LHCN-M2 (cell line): ENCODE measurements around the gene HAPSTR1. TPM values are rescaled to one million over a fixed set of nuclear protein-coding genes. Genes with fewer than 3 reads are reported as not detected.
A peak's percentile ranks its signal among the peaks of the same experiment; 100 is the strongest.
"Not testable (repeated sequence)": the region's sequence is repeated elsewhere in the genome, so short reads cannot be mapped to it uniquely, and the experiment has no call there.

ENCODE experiments used
- DNase-seq: peaks from one replicate; pipeline ENCODE4 v3.0.0-alpha.2; 2012; ENCODE audit warnings: low read depth
- polyA plus RNA-seq: library from polyadenylated mRNA; unstranded; fragments of >200 nt; gene quantifications from one replicate; pipeline ENCODE4 v1.2.1, GENCODE V29; 2012; ENCODE audit warnings: missing spikeins
- total RNA-seq: library from RNA; depleted of rRNA; stranded (reverse); fragments of >200 nt; gene quantifications from 2 replicates; pipeline ENCODE4 v1.2.3, GENCODE V29; 2014; rRNA removed

Gene HAPSTR1
- 49.7 and 52.5 TPM in 2 replicates for total RNA-seq
- polyA plus RNA-seq: 20.4 TPM

GRCh38 chr16:9090960-9091866 lies at the start of gene HAPSTR1:
TSS of gene HAPSTR1 (plus strand) at chr16:9091644. CDS start at chr16:9092045, 401 bp downstream.
- peak; percentile 100 for DNase-seq

GRCh38 chr16:9042533-9042932 lies 48.9 kb upstream of the HAPSTR1 start:
- DNase-seq: peak; percentile 47

GRCh38 chr16:9042964-9043680 lies 48.3 kb upstream of the HAPSTR1 start:
- peak; percentile 87 for DNase-seq

GRCh38 chr16:9045562-9045961 lies 45.9 kb upstream of the HAPSTR1 start:
- DNase-seq: not testable (repeated sequence)

- no peak for DNase-seq
These were observed 44.8 kb upstream of the HAPSTR1 start for GRCh38 chr16:9046667-9047055.

- DNase-seq: peak; percentile 100
These were observed 43.6 kb upstream of the HAPSTR1 start for GRCh38 chr16:9047689-9048301.

- peak; percentile 72 for DNase-seq
These were observed 43.1 kb upstream of the HAPSTR1 start for GRCh38 chr16:9048302-9048700.

- DNase-seq: peak; percentile 43
These were observed 42.2 kb upstream of the HAPSTR1 start for GRCh38 chr16:9049241-9049640.

- no peak for DNase-seq
These were observed 41.2 kb upstream of the HAPSTR1 start for GRCh38 chr16:9050102-9050830.

GRCh38 chr16:9053006-9053601 lies 38.3 kb upstream of the HAPSTR1 start:
- DNase-seq: peak; percentile 70

- no peak for DNase-seq
These were observed 37.0 kb upstream of the HAPSTR1 start for GRCh38 chr16:9054460-9054859.

- DNase-seq: no peak
These were observed 36.3 kb upstream of the HAPSTR1 start for GRCh38 chr16:9055115-9055514.

- no peak for DNase-seq
These were observed 35.8 kb upstream of the HAPSTR1 start for GRCh38 chr16:9055661-9056060.

GRCh38 chr16:9056061-9056460 lies 35.4 kb upstream of the HAPSTR1 start:
- DNase-seq: no peak

GRCh38 chr16:9058211-9058610 lies 33.2 kb upstream of the HAPSTR1 start:
- DNase-seq: no peak

- no peak for DNase-seq
These were observed 31.2 kb upstream of the HAPSTR1 start for GRCh38 chr16:9060225-9060624.

GRCh38 chr16:9061358-9061813 lies 30.1 kb upstream of the HAPSTR1 start:
- DNase-seq: peak; percentile 68

GRCh38 chr16:9062301-9062700 lies 29.1 kb upstream of the HAPSTR1 start:
- no peak for DNase-seq

GRCh38 chr16:9065077-9065476 lies 26.4 kb upstream of the HAPSTR1 start:
- DNase-seq: no peak

GRCh38 chr16:9068886-9069285 lies 22.6 kb upstream of the HAPSTR1 start:
- DNase-seq: peak; percentile 41

GRCh38 chr16:9070254-9070653 lies 21.2 kb upstream of the HAPSTR1 start:
- DNase-seq: no peak
